GM18511 (cell line): Measurements from ENCODE around the gene LETMD1.

Source experiments
- ATAC-seq: cut with Tn5 transposase; IDR thresholded peaks from one replicate; pipeline ENCODE4 v1.9.1; 2021; ENCODE audit warnings: mild to moderate bottlenecking, moderate library complexity; ENCODE audit not compliant: unreplicated experiment

Gene LETMD1

GRCh38 chr12:51025338-51025835, 22.7 kb upstream of the LETMD1 start:
- ATAC-seq: no peak

DNA sequence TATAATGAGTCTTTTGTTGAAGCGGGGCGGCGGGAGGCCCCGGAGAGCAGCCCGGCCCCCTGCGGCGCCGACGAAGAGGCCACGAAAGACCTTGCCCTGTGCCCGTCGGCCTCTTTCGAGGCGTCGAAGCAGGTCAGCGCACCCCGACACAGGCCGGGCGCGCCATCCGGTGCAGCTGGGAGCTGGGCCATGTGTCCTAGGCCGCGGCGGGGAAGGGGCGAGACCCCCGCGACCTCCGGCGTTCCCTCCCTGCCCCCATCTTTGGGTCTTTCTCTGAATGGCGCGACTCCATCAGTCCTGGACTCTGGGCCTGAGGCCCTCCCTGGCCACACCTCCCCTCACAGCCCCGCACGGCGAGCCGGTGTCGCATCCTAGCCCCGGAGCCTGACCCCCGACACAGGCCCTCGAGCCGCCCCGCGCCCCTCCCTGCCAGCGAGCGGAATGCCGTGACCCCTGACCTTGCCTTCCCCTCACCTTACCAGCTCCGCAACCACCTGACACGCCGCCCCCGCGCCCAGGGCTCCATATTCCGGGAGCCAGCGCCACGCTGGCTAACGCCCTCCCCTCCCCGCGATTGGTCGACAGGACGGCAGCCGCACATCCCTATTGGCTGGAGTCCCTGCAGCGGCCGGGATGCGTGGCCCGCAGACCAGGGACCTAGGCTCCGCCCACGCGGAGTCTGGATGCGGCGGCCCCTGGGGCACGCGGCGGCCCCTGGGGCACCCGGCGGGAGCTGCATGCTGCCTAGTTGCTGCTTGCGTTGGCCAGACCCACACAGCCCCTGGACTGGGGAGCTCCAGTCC, 22.1 kb upstream of the LETMD1 start, which contains the start of gene SLC11A2:
Gene SLC11A2, minus strand, starts transcription at position 549 of the 803 bp plus-strand sequence. CDS start 15,656 bp downstream, outside the sequence.
- ATAC-seq: peak; percentile 83

DNA sequence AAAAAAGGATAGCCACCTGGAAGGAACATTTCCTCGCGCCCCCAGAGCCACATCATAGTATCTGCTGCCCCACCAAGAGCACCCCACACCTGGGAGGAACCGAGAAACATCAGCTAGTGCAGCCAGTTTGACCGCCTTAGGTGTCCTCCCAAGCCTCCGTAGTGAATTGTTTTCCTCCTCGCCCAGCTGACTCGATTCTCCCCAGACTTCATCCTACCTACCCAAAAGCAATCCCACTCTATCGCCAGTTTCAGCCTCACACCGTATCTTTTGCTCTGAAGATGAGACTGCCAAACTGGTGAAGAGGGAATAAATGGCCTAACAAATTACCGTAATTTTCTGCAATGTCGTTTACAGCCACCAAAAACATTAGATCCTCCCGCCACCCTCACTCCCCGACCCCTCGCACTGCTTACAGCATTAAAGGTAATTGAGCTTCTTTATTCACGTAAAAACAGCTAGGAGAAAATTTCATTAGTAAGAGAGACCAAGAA, 20.7 kb upstream of the LETMD1 start:
- ATAC-seq: no peak

GRCh38 chr12:51028126-51028812, 19.9 kb upstream of the LETMD1 start:
- ATAC-seq: no peak

GRCh38 chr12:51028813-51029150, 19.3 kb upstream of the LETMD1 start:
- no peak for ATAC-seq

- ATAC-seq: no peak
Observed at GRCh38 chr12:51033048-51033447, 15.1 kb upstream of the LETMD1 start.

DNA sequence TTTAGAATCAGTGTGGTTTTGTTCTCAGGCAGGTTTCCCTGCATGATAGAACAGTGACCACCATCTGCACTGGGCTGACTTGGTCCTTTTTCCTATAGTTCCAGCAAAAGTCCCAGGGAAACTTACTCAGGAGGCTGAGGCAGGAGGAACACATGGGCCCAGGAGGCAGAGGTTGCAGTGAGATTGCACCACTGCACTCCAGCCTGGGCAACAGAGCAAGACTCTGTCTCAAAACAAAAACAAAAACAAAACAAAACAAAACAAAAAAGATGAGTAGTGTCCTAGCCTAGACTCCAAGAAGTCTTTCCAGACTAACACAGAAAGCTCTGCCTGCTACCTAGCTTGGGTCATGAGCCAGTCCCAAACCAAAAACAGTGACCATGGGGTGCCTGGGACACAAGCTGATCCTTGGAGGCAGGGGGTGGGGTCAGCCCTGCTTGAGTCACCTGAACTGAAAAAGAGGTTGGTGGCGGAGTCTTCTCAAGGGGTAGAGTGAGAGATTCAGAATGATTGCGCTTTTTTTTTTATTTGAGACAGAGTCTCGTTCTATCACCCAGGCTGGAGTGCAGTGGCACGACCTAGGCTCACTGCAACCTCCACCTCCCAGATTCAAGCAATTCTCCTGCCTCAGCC, 14.6 kb upstream of the LETMD1 start:
- ATAC-seq: no peak

GRCh38 chr12:51036279-51036678, 11.8 kb upstream of the LETMD1 start:
- ATAC-seq: no peak

- ATAC-seq: no peak
Observed at GRCh38 chr12:51048661-51049251, 629 bp downstream of the LETMD1 start.

DNA sequence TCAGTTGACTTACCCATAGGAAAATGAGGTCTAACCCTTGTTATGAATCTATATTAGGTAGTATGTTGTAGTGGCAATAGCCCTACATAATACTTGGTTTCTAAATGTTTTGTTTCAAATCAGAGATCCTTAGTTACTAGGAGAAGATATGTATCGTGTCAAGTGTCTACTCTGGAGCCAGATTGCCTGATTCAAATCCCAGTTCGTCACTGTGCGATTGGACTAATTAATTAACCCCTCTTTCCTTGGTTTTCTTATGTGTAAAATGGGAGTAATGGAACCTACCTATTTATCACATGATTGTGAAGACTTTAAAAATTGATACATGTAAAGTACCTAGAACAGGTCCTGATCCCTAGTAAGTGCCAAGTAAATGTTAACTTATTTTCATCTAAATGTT, 1.4 kb downstream of the LETMD1 start:
- ATAC-seq: no peak

DNA sequence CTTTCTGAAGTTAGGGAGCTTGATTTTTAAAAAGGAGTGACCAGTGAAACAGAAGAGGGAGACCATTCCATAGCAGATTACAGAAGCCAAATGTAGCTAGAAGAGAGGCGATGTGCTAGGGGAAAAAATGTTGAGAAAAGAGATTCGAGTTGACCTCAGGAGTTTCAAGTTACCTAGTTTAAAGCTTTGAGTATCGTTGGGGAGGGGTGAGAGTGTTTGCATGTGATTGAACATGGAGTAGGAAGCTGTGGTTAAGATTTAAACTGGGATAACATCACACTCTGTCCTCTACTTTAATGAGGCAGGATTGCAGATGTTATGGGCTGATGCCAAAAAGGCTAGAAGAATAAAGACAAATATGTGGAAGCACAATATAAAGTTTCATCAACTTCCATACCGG, 3.7 kb downstream of the LETMD1 start:
- no peak for ATAC-seq

DNA sequence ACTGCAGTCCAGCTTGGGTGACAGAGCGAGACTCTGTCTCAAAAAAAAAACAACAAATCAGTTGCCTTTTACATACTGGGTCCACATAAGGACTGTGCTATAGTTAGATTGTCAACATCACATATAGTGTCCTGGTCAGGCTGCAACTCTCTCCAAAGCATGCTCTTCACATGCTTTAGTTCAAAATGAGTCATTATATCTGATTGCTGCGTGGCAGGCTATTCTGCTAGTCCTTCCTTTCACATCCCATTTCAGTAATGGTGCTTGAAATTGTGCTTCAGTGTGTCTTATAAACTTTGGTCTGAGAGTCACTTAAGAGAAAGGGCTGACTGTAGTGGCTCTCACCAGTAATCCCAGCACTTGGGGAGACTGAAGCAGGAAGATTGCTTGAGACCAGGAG, 6.9 kb downstream of the LETMD1 start:
- ATAC-seq: no peak

DNA sequence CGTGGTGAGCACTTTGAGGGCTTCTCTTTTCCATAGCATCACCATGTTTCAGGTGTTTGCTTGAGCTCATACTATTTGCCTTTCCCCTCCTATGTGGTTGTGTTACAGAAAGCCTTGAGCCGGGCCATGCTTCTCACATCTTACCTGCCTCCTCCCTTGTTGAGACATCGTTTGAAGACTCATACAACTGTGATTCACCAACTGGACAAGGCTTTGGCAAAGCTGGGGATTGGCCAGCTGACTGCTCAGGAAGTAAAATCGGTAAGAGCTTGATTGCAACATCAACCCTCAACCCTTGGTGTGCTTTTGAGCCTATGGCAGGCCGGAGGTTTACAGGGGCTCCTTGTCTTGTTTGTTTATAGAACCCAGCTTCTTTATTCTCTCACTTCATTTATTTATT, 8.1 kb downstream of the LETMD1 start:
- ATAC-seq: no peak

- ATAC-seq: no peak
Observed at GRCh38 chr12:51059086-51059485, 11.0 kb downstream of the LETMD1 start.

- ATAC-seq: no peak
Observed at GRCh38 chr12:51062631-51063397, 14.7 kb downstream of the LETMD1 start.

DNA sequence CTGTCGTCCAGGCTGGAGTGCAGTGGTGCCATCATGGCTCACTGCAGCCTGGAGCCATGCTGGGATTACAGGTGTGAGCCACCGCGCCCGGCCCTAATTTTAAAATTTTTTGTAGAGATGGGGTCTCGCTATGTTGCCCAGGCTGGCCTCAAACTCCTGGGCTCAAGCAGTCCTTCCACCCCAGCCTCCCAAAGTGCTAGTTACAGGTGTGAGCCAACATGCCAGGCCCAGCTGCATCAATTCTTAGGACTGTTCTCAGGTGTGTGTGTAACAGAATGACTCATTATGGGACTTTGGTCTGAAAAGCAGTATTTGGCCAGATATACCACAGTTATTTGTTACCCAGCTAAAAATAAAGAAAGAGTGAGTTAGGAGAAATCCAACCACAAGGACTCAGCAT, 17.4 kb downstream of the LETMD1 start:
- ATAC-seq: no peak

DNA sequence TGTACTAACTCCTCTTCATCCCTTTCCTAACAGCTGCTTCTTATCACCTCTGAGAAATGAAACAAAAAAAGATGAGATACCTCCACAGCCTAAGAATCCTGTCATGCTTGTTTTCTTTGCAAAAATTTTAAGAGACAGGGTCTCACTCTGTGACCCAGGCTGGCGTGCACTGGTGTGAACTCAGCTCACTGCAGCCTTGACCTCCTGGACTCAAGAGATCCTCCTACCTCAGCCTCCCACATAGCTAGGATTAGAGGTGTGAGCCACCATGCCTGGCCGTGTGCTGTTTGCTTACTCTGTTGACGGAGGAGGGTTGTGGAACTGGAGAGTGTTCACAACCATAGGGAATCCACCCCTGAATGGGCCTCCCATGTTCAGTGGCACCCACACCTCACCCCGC, 19.1 kb downstream of the LETMD1 start:
- no peak for ATAC-seq

DNA sequence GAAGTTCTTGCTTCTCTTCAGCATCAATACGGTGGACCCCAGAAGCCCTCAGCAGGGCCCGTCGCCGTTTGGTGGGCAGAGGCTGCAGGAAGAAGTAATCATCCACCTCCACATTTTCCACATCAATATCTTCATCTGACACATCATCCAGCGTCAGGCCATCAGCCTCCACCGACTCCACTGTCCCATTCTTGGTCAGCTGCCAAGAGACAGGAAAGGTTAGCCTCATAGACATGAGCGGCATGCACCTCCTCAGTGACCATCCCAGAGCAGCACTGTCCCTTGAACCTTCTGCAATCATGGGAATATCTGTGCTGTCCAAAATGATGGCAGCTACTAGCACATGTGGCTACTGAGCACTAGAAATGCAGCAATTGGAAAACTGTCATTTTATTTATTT, 19.6 kb downstream of the LETMD1 start:
- no peak for ATAC-seq

DNA sequence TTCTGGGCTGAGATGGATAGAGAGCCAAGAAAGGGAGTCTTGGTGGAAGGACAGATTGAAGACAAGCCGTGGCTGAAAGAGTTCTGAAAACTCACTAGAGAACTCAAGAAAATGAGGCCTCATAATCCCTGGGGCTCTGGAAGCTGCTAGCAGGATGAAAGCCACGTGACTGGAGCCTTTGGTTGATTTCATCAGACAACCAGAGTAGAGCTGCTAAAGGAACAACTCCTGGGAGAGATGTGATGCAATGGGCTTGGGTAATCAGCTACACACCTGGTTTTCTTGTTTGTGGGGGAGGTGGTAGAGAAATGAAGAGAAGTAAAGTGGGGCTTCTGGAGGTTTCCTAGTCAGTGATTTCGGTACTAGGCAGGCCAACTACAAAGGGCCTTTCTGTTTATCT, 21.9 kb downstream of the LETMD1 start:
- no peak for ATAC-seq

- no peak for ATAC-seq
Observed at GRCh38 chr12:51071663-51072062, 23.5 kb downstream of the LETMD1 start.
